HG02981 (cell line): ENCODE data around the gene AQP12B.

ENCODE experiments used
- ATAC-seq: cut with Tn5 transposase; IDR thresholded peaks from one replicate; pipeline ENCODE4 v1.9.1; 2021; ENCODE audit warnings: mild to moderate bottlenecking, moderate library complexity; ENCODE audit not compliant: unreplicated experiment

The AQP12B gene

DNA sequence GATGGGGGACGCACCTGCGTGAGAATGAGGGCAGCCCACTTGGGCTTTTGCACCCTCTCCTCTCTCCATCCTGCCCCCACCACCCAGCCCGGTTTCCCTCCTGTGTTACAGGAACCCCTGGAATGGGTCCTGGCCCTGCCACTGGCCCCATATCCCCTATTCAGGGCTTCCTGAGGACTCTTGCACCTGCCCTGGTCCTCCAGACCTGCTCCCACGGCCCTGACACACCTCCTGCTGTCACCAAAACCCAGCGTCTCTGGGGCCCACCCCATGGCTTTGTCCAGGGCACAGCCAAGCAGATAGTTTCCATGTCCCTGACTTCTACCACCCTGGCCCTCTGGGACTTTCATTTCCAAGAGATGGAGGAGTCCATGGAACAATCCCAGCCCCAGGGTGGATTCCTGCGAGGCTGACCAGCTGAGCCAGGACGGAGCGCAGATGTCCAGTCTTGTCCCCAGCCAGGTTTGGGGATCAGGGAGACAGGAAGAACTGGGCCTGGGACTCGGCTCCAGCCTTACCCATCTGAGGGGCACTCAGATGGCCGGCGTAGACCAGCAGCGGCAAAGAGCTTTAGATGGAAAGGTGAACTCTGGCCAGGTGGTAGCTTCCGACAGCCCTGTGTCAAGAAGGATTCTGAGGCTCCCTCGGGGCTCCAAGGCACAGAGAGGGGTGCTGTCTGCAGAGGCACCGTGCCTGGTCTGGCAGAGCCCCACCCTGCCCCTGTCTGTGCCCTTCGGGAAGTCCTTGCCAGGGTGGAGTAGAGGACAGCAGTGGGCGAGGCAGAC is 45.4 kb downstream of the AQP12B start:
- no peak for ATAC-seq

DNA sequence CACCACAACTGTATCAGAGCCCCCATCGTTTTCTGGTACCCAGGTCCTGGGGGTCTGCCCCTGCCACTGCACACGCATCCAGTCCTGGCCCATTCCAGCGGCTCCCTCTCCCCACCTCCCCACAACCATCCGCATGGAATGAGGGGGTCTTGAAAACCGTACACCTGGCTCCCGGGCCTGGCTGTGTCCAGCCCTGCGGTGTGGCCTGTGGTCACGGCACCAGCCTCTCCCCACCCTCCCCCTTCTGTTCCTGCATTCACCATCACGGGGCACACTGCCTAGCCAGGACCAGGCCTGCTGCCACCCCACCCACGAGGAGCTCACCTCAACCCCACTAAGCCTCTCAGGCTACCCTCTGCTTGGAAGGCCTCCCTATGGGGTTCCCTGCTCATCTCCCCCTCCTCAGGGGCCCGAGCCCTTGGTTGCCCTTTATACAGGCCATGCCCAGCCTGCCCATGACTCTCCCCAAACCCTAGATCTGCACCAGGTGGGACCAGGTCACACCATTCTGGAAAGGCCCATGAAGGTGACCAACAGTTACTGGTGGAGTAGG is 46.0 kb downstream of the AQP12B start:
- no peak for ATAC-seq

DNA sequence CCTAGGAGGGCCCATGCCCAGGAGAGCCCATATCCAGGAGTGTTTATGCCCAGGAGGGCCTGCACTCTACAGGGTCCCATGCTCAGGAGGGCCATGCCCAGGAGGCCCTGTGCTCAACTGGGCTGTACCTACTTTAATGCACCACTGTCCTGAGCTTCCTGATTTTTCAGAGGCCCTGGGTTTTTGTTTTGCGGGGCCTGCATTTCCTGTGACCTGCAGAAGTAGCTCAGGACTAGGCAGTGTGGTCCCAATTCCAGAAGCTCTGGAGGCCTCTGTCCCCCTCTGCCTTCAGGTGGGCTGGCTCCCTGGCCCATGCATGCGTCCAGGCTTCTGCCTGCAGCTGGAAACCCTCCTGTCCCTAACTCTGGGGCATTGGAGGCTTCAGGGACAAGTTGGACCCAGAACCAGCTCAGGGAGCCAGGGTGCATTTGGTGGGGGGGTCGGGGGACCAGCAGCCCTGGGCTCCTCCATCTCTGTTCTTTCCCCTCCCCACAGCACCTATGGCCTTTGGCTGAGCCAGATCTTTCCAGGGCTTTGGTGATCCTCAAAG is 46.6 kb downstream of the AQP12B start:
- no peak for ATAC-seq

DNA sequence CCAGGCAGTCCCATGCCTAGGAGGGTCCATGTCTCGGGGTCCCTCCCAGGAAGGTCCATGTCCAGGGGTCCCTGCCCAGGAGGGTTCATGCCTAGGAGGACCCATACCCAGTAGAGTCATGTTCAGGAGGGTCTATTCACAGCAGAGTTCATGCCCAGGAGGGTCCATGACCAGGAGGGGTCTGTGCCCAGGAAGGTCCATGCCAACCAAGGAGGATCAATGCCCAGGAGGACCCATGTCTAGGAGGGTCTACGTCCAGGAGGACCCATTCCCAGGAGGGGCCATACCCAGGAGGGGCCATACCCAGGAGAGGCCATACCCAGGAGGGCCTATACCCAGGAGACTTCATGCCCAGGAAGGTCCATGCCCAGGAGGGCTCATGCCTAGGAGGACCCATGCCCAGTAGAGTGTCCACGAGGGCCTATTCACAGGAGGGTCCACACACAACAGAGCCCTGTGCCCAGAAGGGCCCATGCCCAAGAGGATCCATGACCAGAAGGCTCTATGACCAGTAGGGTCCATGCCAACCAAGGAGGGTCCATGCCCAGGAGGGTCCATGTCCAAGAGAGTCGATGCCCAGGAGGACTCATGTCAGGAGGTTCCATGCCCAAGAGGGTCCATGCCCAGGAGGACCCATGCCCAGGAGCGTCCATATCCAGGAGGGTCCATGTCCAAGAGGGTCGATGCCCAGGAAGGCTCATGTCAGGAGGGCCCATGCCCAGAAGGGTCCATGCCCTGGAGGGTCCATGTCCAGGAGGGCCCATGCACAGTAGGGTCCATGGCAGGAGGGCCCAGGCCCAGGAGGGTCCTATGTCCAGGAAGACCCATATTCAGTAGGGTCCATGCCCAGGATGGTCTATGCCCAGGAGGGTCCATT is 47.3 kb downstream of the AQP12B start:
- ATAC-seq: no peak

DNA sequence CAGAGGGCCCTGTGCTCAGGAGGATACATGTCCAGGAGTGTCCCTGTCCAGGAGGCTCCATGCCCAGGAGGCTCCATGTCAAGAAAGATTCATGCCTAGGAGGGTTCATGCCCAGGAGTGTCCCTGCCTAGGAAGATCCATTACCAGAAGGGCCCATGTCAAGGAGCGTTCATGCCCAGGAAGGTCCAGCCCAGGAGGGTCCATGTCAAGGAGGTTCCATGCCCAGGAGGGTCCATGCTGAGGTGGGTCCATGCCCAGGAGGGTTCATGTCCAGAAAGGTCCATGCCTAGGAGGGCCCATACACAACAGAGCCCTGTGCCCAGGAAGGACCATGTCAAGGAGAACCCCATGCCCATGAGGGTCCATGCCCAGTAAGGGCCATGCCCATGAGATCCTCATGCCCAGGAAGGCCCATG is 50.4 kb downstream of the AQP12B start:
- ATAC-seq: no peak

DNA sequence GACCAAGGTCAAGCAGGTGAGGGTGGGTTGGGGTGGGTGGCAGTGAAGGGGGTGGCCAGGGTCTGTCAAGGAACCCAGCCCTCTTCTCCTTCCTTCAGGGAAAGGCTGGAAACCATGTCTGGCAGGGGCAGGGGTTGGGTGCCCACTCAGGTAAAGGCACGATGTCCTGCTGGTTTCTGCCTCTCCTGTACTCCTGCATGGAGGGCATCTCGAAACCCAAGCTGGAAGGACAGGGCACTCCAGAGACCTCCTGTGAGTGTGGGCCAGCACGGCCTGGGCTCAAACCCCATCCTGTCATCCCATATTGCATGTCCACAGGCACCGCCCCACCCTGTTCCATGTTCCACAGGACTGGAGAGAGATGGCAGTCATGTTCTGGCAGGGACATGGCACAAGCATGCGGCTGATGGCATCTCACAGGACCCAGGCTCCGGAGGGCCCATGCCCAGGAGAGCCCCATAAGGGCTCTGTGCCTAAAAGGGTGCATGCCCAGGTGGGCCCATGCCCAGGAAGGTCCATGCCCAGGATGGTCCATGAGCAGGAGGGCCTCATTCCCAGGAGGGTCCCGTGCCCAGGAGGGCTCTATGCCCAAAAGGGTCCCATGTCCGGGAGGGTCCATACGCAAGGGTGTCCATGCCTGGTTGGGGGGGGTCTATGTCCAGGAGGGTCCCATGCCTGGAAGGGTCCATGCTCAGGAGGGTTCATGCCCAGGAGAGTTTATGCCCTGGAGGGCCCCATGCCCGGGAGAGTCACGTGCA is 51.0 kb downstream of the AQP12B start:
- no peak for ATAC-seq

DNA sequence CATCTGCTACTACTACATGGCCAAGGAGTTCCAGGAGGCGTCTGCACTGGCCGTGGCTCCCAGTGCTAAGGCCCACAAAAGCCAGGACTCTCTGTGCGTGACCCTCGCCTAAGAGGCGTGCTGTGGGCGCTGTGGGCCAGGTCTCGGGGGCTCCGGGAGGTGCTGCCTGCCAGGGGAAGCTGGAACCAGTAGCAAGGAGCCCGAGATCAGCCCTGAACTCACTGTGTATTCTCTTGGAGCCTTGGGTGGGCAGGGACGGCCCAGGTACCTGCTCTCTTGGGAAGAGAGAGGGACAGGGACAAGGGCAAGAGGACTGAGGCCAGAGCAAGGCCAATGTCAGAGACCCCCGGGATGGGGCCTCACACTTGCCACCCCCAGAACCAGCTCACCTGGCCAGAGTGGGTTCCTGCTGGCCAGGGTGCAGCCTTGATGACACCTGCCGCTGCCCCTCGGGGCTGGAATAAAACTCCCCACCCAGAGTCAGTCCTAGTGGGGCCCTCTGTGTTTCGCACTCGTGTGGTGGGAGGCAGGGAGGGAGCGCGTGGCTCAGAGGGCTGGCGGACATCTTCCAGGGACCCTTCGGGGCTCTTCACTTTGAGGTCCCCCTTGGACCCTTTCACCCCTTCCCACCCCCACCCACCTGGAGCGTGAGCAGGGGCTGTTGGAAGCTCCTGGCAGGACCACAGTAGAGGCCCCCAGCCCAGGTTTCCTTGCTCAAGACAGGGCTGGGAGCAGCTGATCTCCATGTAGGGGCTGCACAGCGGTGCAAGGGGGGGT is 51.7 kb downstream of the AQP12B start:
- no peak for ATAC-seq

DNA sequence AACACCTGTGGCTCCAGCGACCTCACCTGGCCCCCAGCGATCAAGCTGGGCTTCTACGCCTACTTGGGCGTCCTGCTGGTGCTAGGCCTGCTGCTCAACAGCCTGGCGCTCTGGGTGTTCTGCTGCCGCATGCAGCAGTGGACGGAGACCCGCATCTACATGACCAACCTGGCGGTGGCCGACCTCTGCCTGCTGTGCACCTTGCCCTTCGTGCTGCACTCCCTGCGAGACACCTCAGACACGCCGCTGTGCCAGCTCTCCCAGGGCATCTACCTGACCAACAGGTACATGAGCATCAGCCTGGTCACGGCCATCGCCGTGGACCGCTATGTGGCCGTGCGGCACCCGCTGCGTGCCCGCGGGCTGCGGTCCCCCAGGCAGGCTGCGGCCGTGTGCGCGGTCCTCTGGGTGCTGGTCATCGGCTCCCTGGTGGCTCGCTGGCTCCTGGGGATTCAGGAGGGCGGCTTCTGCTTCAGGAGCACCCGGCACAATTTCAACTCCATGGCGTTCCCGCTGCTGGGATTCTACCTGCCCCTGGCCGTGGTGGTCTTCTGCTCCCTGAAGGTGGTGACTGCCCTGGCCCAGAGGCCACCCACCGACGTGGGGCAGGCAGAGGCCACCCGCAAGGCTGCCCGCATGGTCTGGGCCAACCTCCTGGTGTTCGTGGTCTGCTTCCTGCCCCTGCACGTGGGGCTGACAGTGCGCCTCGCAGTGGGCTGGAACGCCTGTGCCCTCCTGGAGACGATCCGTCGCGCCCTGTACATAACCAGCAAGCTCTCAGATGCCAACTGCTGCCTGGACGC is 52.5 kb downstream of the AQP12B start:
- no peak for ATAC-seq

DNA sequence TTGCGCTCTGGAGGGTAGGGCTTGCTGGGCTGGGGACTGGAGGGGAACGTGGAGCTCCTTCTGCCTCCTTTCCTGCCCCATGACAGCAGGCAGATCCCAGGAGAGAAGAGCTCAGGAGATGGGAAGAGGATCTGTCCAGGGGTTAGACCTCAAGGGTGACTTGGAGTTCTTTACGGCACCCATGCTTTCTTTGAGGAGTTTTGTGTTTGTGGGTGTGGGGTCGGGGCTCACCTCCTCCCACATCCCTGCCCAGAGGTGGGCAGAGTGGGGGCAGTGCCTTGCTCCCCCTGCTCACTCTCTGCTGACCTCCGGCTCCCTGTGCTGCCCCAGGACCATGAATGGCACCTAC is 53.1 kb downstream of the AQP12B start:
- no peak for ATAC-seq

DNA sequence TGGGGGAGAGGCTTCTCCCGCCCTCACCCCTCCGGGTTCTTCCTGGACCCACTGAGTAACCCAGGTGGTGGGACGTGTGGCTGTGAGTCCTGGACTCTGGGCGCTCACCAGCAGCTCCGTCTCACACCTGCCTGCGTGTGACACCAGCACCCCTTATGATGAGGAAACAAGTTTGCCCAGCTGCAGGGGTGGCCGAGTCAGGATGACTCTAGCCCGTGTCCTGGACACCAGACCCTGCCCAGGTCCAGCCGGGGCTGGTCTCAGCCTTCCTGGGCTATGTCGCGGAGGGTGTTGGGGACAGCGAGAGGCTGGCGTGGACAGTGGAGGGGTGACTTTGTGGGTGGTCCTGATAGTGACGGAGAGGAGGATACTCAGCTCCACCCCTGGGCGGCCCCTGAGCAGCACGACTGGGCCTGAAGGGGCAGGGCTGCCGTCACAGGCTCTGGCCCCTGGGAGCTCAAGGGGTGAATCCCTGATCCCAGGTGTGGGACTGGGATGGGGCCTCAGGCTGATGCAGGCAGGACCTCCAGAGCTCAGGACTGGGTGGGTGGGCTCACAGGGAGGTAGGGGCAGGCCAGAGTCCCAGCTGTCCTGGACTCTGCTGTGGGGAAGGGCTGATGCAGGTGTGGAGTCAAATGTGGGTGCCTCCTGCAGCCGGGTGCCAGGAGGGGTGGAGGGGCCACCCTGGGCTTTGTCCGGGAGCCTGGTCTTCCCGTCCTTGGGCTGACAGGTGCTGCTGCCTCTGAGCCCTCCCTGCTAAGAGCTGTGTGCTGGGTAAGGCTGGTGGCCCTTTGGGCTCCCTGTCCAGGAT is 53.7 kb downstream of the AQP12B start:
- ATAC-seq: no peak

DNA sequence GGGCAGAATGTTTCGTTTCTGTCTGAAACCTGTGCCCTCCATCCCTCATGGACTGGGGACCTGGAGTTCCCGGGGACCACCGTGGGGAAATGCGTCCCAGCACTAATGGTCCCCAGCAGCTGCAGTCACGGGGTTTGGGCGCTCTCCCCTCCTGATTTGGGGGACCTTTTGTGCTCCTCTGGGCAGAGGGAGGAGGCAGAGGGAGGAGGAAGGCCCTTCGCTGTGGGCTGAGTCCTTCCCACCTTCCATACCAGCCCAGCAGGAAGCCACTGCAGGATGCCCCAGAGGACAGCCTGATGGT is 54.2 kb downstream of the AQP12B start:
- ATAC-seq: no peak

DNA sequence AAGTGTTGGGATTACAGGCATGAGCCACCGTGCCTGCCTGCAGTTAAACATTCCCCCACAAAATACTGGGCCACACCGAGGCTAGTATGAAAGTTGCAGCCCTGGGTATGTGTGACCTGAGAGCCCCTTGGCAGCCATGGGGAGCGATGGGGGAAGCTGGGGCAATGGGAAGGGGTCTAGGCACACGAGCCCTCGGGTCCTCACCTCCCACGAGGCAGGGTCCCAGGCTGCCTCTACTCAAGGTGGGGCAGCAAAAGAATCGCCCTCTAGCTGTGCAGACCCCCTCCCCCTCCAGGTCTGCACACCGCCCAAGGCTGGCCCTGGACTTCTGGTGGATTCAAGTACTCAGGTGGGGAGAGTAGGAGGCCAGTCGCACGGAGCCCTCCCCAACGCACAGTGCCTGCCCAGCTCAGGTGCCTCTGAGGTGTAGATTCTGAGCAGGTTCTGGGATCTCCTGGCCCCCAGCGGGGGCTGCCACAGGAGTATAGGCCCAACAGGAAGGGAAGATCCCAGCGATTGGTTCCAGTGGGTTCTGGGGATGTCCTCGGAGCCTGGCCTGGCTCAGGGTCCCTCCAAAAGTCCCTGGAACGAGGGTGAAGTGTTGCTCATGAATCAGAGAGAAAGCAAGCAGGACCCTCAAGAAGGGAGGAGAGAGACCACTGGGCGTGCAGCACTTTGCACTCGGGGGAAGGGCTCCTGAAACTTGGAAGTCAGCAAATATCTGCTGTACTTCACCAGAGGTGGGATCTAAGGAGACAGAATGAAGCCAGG is 54.8 kb downstream of the AQP12B start:
- ATAC-seq: no peak

DNA sequence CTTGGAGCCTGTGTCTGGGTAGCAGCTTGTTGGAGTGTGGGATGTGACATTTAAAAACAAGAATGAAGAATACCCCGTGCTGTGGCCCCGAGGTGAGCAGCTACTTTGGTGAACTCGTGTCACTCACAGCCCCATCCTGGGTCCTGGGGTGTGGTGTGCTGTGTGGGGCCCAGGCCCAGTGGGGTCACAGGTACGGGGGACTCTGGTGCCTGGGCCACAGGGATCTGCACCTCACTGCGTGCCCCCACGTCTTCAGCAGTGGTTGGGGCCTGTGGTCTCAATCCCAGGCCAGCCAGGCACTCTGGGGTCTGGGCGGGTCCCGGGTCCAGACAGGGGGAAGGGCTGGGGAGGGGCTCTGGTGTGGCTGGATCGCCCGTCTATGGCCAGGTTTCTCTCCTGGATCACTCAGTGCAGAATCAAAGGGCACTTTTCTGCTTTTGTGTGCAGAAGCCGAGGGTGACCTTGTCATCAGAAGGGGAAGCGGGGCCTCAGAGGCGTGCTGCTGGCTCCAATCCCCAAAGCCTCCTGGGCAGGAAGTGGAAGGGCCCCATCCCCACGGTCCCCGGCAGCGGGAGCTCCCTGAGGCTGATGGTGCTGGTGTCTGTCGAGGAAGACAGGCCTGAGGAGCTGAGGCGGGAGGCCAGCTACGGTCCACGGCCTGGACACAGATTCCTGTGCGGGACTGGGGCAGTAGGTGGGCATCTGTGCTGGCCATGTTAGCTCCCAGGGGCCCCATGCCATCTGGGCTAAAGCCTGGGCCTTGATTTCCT is 56.0 kb downstream of the AQP12B start:
- ATAC-seq: no peak
